GM21576 (cell line): ENCODE results near the gene NUTM2F.
"Not testable (repeated sequence)": the region's sequence is repeated elsewhere in the genome, so short reads cannot be mapped to it uniquely, and the experiment has no call there.

Source experiments
- ATAC-seq: cut with Tn5 transposase; IDR thresholded peaks from one replicate; pipeline ENCODE4 v1.9.1; 2021; ENCODE audit warnings: mild to moderate bottlenecking, moderate library complexity; ENCODE audit not compliant: unreplicated experiment

The NUTM2F gene

DNA sequence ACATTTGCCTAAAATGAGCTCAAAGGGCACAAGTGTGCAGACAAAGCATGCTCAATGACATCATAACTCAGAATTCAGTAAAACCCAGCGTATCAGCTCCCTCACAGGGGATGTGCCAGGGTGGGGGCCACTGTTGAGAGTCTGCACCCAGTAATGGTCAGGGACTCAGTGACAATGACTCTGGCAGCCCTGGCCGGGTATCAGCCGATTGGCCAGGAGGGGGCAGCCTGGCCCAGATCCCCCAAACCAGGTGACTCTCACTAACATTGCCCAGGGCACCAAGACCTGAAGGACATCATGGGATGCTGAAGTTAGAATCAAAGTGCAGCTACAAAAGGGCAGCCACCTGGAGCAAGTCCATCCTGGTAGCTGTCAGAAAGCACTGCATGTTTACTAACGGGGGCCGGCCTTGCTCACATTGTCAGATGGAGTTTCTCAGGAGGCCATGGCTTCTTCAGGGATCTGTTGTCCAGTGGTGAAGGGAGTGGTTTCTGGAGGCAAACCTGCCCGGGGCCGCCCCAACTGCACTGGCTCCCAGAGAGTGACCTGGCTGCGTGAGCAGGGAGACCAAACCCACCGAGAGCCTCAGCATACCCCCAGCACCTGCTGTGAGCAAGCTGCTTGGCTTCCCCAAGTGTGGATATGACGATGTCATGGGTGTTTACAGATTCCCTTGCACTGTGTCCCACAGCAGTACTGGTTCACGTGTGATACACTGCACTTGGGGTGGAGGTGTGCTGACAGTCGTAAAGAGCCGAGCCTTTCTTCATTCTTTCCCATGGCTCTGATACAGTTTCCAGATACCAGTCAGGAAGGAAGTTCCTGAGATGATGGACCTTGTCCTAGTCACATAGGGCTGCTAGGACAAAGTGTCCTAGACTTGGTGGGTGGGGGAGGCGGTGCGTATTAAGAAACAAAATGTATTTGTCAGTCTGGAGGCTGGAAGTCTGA is 13.1 kb downstream of the NUTM2F start:
- not testable (repeated sequence) for ATAC-seq

DNA sequence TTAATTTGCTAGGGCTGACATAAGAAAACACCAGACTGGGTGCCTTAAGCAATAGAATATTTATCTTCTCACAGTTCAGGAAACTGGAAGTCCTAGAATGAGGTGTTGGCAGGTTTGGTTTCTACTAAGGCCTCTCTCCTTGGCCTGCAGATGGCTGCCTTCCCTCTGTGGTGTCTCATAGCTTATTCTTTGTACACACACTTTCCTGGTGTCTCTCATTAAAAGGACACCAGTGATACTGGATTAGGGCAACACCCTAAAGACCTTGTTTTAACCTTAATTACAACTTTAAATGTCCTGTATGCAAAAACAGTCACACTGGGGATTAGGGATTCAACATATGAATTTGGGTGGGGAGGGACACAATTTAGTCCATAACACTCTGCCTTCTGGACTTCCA is 25.1 kb downstream of the NUTM2F start:
- no peak for ATAC-seq

DNA sequence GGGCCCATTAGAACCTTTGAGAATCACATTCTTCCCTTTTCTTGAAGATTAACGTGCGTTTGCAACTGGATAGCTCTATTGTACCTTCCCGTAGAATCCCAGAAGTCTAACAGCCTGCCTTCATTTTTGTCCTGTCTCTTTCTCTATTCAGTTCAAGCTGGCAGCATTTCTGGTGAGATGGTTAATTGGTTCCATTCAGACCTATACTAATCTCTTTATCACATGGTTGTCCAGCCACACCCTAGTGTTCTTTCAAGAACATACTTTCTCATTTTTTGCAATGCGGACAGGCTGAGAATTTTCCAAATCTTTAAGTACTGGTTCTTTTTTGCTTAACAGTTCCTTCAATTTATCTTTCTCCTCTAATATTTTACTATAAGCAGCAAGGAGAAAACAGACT is 26.0 kb downstream of the NUTM2F start:
- ATAC-seq, result no peak

DNA sequence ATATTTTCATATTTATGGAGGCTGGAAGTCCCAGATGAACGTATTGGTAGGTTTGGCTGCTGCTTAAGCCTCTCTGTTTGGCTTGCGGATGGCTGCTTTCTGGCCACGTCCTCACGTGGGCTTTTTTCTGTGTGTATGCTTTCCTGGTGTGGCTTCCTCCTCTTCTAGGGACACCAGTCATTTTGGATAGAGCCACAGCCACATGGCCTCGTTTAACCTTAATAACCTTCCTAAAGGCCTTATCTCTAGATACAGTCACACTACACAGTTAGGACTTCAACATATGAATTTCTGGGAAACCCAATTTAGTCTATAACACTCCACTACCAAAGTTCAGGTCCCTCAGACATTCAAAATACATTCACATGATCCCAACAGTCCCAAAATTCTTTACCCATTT is 26.9 kb downstream of the NUTM2F start:
- ATAC-seq, result no peak

DNA sequence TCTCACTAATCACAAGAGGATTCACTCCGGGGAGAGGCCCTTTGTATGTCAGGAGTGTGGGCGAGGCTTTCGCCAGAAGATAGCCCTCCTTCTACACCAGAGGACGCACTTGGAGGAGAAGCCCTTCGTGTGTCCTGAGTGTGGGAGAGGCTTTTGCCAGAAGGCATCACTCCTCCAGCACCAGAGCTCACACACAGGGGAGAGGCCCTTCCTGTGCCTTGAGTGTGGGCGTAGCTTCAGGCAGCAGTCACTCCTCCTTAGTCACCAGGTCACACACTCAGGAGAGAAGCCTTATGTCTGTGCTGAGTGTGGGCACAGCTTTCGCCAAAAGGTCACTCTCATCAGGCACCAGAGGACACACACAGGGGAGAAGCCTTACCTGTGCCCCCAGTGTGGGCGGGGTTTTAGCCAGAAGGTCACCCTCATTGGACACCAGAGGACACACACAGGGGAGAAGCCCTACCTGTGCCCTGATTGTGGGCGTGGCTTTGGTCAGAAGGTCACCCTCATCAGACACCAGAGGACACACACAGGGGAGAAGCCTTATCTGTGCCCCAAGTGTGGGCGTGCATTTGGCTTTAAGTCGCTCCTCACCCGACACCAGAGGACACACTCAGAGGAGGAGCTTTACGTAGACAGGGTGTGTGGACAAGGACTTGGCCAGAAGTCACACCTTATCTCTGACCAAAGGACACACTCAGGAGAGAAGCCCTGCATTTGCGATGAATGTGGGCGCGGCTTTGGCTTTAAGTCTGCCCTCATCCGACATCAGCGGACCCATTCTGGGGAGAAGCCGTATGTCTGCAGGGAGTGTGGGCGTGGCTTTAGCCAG is 27.8 kb downstream of the NUTM2F start:
- ATAC-seq, result no peak

DNA sequence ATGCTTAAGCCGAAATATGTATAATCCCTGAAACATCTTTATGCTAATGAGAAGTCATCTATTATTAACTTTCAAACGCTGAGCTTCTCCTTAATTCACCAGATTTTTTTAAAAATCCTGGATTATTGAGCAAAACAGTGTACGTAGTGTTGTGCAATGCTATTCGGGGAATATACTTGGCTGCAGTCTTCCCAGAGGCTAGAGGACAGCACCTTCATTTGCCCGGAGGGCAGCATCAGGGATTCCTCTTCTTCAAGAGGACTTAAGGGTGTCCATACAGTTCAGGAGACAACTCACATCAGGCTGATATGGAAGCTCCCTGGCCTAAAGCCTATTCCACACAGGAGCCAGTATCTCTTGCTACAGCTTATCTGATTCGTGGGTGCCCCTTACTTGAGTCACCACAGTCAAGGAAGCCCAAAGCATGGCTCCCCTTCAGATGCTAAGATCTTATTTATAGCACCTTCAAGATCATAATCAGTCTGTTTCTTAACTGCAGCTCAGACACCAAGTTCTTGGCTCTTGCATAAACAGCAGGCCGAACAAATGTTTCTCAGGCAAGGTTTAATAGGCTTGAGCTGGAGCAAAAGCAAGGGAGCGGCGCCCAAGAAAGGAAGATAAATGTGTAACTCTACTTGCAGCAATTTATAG is 29.4 kb downstream of the NUTM2F start:
- ATAC-seq, result no peak

DNA sequence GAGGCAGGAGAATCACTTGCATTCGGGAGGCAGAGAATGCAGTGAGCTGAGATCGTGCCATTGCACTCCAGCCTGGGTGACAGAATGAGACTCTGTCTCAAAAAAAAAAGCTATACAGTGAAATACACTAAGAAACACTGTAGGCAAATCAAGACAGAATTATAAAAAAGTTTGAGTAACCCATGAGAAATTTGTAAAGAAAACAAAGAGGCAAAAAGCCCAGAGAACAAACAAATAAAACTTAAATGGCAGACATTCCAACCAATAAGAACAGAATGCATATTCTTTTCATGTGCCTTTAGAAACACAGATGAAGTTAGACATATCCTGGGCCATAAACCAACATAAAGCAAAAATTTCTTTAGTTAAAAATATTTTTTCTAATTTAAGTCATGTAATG is 38.8 kb downstream of the NUTM2F start:
- ATAC-seq, result no peak

DNA sequence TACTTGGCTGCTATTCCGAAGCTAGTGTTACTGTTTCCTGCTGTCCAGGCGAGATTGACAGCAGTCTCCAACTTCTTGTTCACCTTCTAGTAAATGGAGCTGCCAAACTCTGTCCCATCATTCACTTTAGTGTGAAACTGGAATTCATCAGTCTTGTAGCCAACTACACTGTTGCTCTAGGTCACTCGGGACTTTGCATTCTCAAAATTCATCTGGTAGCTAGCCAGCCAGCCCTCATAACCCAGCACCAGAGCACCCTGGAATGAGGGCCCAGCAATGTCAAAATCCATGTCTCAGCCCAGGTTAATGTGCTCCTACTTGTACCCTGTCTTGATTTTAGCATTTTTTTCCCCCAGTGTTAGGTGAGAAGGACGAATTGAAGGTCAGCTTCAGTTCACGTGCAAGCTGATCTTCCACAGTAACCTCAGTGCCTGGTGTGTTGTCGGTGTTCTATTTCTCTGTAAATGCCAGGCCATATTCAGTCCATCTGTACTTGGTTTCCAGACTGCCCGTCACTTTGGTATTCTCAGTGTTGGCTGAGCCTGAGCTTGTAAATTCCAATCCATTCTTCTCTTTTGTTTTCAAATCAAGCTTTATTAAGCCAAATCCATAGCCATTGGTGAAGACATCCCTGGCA is 40.4 kb downstream of the NUTM2F start:
- no peak for ATAC-seq

DNA sequence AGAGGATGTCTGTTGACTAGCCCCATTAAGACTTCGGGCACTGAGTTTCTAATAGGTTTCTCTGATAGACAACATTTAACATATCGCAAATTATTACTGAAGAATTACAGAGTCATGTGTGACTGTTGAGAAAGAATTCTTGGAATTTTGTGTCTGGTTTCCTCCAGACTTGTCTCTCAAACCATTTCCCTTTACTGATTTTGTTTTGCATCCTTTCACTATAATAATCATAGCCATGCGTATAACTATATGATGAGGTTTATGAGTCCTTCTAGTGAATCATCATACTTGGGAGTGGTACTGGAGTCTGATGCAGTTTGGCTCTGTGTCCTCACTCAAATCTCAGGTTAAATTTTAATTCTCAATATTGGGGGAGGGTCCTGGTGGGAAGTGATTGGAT is 42.3 kb downstream of the NUTM2F start:
- no peak for ATAC-seq

DNA sequence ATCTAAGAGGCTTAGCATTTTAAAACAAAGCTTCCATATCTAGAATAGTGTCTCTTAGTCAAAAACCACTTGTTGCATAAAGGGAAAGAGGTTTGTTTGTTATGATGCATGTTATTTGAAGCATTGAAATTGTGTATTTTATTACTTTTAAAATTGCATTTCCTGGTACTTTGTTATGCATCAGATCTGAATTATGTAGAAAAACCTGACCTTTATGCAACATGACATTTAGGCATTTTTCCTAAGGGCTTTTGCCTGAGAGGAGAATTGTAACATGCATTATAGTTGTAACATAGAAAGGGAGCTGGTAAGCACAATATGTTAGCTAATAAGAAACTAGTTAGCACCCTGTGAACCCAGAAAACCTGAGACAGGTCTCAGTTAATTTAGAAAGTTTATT is 47.3 kb downstream of the NUTM2F start:
- ATAC-seq, result no peak

DNA sequence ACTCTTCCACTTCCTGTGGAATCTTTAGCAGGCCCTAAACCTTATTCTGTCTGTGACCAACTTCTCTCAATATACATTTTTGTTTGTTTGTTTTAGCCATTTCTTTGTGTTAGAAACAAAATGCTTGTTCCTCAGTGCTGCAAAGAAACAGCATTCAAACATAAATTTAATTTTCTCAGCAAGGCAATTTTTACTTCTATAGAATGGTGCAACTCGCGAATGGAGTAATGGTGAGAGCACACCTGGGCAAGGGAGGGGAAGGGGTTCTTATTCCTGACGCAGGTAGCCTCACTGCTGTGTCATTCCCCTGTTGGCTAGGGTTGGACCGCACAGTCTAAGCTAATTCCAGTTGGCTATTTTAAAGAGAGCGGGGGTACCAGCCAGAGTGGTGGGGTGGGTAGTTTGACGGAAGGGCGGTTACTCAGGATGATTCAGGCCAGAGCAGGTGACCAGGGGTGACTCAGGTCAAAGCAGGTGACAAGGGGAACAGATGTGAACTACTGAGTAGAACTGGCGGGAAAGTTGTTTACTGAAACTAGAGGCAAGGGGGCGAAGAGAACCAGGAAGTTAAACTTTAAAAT is 47.9 kb downstream of the NUTM2F start:
- ATAC-seq, result no peak

DNA sequence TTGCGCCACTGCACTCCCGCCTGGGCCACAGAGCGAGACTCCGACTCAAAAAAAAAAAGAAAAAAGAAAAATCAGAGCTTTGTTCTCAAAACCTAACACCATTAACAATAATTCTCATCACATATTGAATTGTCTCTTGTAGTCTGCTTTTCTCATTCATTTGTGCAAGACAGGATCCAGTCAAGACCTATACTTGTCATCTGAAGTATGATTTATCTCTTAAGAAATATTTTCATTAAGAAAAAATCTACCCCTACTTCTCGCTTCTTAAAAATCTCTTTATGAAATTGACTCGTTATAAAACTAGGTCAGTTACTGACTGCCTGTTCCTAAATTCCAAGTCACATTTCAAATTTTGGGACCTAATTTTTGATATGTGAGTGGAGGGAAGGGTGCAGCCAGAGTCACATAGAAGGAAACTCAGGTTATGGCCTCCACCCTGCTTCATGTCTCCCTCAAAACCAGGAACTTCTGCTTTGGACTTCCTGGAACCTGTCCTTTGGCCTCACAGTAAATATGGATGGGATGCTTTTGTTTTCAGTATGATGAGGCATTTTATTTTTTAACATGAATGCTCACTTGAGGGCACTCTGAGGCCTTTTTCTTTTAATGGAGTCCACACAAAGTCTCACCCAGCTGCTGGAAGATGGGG is 50.4 kb downstream of the NUTM2F start:
- no peak for ATAC-seq

DNA sequence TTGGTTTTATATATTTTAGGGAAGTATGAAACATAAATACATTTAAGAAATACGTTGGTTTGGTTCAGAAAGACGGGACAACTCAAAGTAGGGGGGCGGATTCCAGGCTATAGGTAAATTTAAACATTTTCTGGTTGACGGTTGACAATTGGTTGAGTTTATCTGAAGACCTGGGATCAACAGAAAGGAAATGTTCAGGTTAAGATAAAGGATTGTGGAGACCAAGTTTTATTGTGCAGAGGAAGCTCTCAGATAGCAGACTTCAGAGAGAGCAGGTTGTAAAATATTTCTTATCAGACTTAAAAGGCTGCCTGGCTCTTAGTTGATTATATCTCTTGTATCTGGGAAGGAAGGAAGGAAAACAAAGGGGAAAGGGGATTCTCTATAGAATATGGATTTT is 51.4 kb downstream of the NUTM2F start:
- ATAC-seq, result not testable (repeated sequence)

DNA sequence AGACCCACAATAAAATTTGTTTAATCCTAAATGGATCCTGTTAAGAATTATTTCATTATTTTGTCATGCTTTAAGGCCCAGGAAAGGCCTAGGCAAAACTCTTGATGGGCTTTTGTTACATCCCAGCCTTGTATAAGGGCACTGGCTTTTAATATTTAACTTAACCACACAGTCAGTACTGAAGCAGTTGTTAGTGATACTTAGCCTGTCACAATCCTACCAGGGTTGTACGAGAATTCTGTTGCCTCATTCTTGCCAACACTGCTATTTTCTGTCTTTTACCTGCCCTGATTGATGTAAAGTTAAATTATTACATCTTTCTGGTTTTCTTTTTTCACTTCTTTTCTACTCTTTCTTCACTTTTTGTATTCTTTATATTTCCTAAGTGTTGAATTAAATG is 58.4 kb downstream of the NUTM2F start:
- no peak for ATAC-seq

DNA sequence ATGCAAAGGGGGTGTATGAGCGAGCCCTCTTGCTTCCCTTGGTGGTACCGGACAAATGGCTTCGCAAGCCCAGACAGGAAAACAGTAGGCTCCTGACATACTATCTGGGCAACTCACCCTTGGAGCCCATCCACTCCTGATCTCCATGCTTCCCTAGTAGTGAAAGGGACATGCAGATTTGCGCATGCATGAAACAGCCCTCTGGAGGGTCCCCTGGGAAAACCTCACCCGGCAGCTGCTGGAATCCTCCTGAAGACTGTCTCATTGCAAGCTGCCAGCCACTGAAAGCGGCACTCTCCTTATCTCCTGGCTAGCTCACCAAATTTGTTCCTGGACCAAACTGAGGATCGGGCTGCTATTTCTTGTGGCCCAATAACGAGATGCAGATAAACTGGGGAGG is 59.2 kb downstream of the NUTM2F start:
- ATAC-seq, result no peak
